Neural progenitor cell (in vitro differentiated cells): ENCODE measurements around the gene SLC38A8. TPM values are rescaled to one million over a fixed set of nuclear protein-coding genes. Genes with fewer than 3 reads are reported as not detected.

Experiments used
- DNase-seq: peaks from one replicate; pipeline ENCODE4 v3.0.0-alpha.2; 2016; ENCODE audit warnings: low spot score
- H2AFZ ChIP-seq: fragments of 200-600 bp; sonication (generic); replicated peaks from 2 replicates; pipeline ENCODE4 v1.6.1; 2016; ENCODE audit warnings: antibody characterized with exemption
- H3F3A ChIP-seq: fragments of 200-600 bp; sonication (generic); 2 replicates; pipeline ENCODE4 v1.6.1; 2016; ENCODE audit warnings: antibody characterized with exemption, low read depth
- H3K27ac ChIP-seq: fragments of 200-600 bp; sonication (generic); 2 replicates; pipeline ENCODE4 v1.5.1; 2016; ENCODE audit warnings: mild to moderate bottlenecking
- H3K27me3 ChIP-seq: fragments of 200-600 bp; sonication (generic); 2 replicates; pipeline ENCODE4 v1.6.1; 2016; ENCODE audit warnings: mild to moderate bottlenecking, moderate library complexity
- H3K36me3 ChIP-seq: fragments of 200-600 bp; sonication (generic); 2 replicates; pipeline ENCODE4 v1.5.1; 2016
- H3K4me1 ChIP-seq: fragments of 200-600 bp; sonication (generic); 2 replicates; pipeline ENCODE4 v1.6.1; 2016; ENCODE audit warnings: mixed run types
- H3K4me2 ChIP-seq: fragments of 200-600 bp; sonication (generic); 2 replicates; pipeline ENCODE4 v1.6.1; 2016
- H3K4me3 ChIP-seq: fragments of 200-600 bp; sonication (generic); 2 replicates; pipeline ENCODE4 v1.5.1; 2016
- H3K79me2 ChIP-seq: fragments of 200-600 bp; sonication (generic); 2 replicates; pipeline ENCODE4 v1.6.1; 2016; ENCODE audit warnings: low read depth
- H3K9ac ChIP-seq: fragments of 200-600 bp; sonication (generic); 2 replicates; pipeline ENCODE4 v1.6.1; 2016
- H3K9me3 ChIP-seq: fragments of 200-600 bp; sonication (generic); 2 replicates; pipeline ENCODE4 v1.5.1; 2016; ENCODE audit warnings: low read depth
- H4K20me1 ChIP-seq: fragments of 200-600 bp; sonication (generic); 2 replicates; pipeline ENCODE4 v1.6.1; 2016; ENCODE audit warnings: low read depth
- H3K27ac Mint-ChIP-seq: 3 replicates; pipeline ENCODE4 v1.8.0; 2021; ENCODE audit warnings: mixed read lengths
- H3K27me3 Mint-ChIP-seq: 2 replicates; pipeline ENCODE4 v1.8.0; 2022; ENCODE audit warnings: low read depth, mild to moderate bottlenecking, inconsistent platforms, moderate library complexity, mixed read lengths; ENCODE audit not compliant: insufficient read depth
- H3K36me3 Mint-ChIP-seq: 3 replicates; pipeline ENCODE4 v1.8.0; 2021; ENCODE audit warnings: mixed read lengths
- H3K4me1 Mint-ChIP-seq: 3 replicates; pipeline ENCODE4 v1.8.0; 2021; ENCODE audit warnings: mixed read lengths
- H3K4me3 Mint-ChIP-seq: 3 replicates; pipeline ENCODE4 v1.8.0; 2021; ENCODE audit warnings: mild to moderate bottlenecking, moderate library complexity, mixed read lengths
- H3K9me3 Mint-ChIP-seq: 3 replicates; pipeline ENCODE4 v1.8.0; 2020; ENCODE audit warnings: mixed read lengths
- CTCF ChIP-seq: fragments of 200-600 bp; sonication (generic); IDR thresholded peaks from 2 replicates; pipeline ENCODE4 v1.5.1; 2017; ENCODE audit warnings: antibody characterized with exemption, mild to moderate bottlenecking
- EZH2 ChIP-seq: fragments of 200-600 bp; sonication (generic); IDR thresholded peaks from 2 replicates; pipeline ENCODE4 v1.6.1; 2017; ENCODE audit warnings: antibody characterized with exemption, mild to moderate bottlenecking, moderate library complexity
- EZH2phosphoT487 ChIP-seq: fragments of 200-600 bp; sonication (generic); IDR thresholded peaks from 2 replicates; pipeline ENCODE4 v1.6.1; 2017; ENCODE audit warnings: antibody characterized with exemption
- total RNA-seq: library from RNA; depleted of rRNA; stranded (reverse); fragments of >200 nt; gene quantifications from 2 replicates; pipeline ENCODE4 v1.2.3, GENCODE V29; 2015; ENCODE audit warnings: low replicate concordance

SLC38A8 gene
- total RNA-seq, 1 donor from 2014 or later: not detected

DNA sequence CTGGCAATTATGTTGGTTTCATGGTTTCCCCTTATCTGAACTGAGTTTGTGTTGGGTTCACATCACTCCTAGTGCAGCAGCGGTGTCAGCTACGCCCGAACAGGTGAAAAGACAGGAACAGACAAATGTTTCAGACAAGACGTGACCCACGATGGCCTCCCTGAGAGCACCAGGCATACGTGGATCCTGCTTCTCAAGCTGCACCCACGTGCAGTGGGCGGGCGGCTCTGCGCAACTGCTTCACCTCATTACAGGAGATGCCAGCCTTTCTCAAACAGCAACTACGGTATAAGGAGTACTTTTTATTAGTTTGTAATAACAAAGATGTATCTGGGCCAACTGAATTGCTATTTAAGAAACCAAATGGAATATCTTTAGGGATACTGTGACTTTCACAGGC is 32.8 kb upstream of the SLC38A8 start:
- H3K27me3 ChIP-seq: no peaks in the 10 kb centered on the region
- H3K36me3 Mint-ChIP-seq: peaks cover 30% of the 10 kb centered on the region

GRCh38 chr16:84074721-84075120 is 32.1 kb upstream of the SLC38A8 start:
- no peaks in the 10 kb centered on the region for H3F3A ChIP-seq
- H3K36me3 ChIP-seq: no peaks in the 10 kb centered on the region
- Mint-ChIP-seq H3K27ac (no peak overlapping the region), H3K4me1 (no peaks in the 10 kb centered on the region), H3K4me3 (no peak overlapping the region), H3K36me3 (peaks cover 28% of the 10 kb centered on the region), H3K9me3 (no peaks in the 10 kb centered on the region), H3K27me3 (no peaks in the 10 kb centered on the region)
- no peak overlapping the region for H3K9ac ChIP-seq
- H4K20me1 ChIP-seq: peaks cover 3% of the 10 kb centered on the region
- no peaks in the 10 kb centered on the region for H3K9me3 ChIP-seq
- no peak overlapping the region for H3K4me2 ChIP-seq
- no peaks in the 10 kb centered on the region for H3K27me3 ChIP-seq
- H3K4me1 ChIP-seq: no peaks in the 10 kb centered on the region
- peaks cover 11% of the 10 kb centered on the region for H3K79me2 ChIP-seq
- no peak overlapping the region for H3K27ac ChIP-seq
- DNase-seq: no peak
- no peak overlapping the region for H3K4me3 ChIP-seq
- H2AFZ ChIP-seq: no peak overlapping the region
- TF ChIP-seq EZH2: no peak
- no peak for TF ChIP-seq CTCF
- no peak for TF ChIP-seq EZH2phosphoT487

More for the DNA sequence above, 32.8 kb upstream of the SLC38A8 start:
- Mint-ChIP-seq H3K4me1 (no peaks in the 10 kb centered on the region), H3K4me3 (no peak overlapping the region), H3K27me3 (no peaks in the 10 kb centered on the region), H3K9me3 (no peaks in the 10 kb centered on the region), H3K27ac (no peak overlapping the region)
- Histone ChIP-seq H3K4me1 (no peaks in the 10 kb centered on the region), H2AFZ (no peak overlapping the region), H3K79me2 (peaks cover 11% of the 10 kb centered on the region), H3K4me3 (no peak overlapping the region), H3K9ac (no peak overlapping the region), H3K9me3 (no peaks in the 10 kb centered on the region), H3F3A (no peaks in the 10 kb centered on the region), H4K20me1 (peaks cover 3% of the 10 kb centered on the region), H3K36me3 (no peaks in the 10 kb centered on the region), H3K4me2 (no peak overlapping the region), H3K27ac (no peak overlapping the region)
- TF ChIP-seq EZH2phosphoT487 (no peak), CTCF (no peak), EZH2 (no peak)
- DNase-seq: no peak

DNA sequence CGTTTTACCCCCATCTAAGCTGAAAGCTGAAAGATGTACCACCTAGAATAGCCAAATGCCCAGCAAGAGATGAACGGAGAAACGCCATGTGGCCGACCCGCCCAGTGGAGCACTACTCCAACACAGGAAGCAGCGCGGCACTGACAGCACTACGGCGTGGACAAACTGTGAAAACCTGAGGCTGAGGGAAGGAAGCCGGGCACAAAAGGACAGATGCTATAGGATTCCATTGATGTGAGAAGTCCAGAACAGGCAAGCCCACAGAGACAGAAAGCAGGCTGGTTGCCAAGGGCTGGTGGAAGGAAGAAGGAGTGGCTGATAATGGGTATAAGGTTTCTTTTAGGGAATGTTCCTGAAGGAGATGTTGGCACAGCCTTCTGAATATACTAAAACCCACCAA is 29.4 kb upstream of the SLC38A8 start:
- Histone ChIP-seq H3K4me3 (no peak overlapping the region), H3K4me1 (no peaks in the 10 kb centered on the region), H3K27ac (no peak overlapping the region), H2AFZ (no peak overlapping the region), H3F3A (no peaks in the 10 kb centered on the region), H3K79me2 (peaks cover 8% of the 10 kb centered on the region), H3K4me2 (no peak overlapping the region), H3K27me3 (no peaks in the 10 kb centered on the region), H3K36me3 (no peaks in the 10 kb centered on the region), H3K9me3 (no peaks in the 10 kb centered on the region), H3K9ac (no peak overlapping the region), H4K20me1 (peaks cover 3% of the 10 kb centered on the region)
- no peak overlapping the region for H3K4me3 Mint-ChIP-seq
- peaks cover 29% of the 10 kb centered on the region for H3K36me3 Mint-ChIP-seq
- no peaks in the 10 kb centered on the region for H3K9me3 Mint-ChIP-seq
- no peaks in the 10 kb centered on the region for H3K4me1 Mint-ChIP-seq
- no peak for TF ChIP-seq EZH2
- TF ChIP-seq EZH2phosphoT487: no peak
- no peak for TF ChIP-seq CTCF
- DNase-seq: no peak
- H3K27ac Mint-ChIP-seq: no peak overlapping the region
- H3K27me3 Mint-ChIP-seq: no peaks in the 10 kb centered on the region
